HG03280 (cell line): ENCODE measurements around the gene RAB11FIP4.
"Not testable (repeated sequence)": the region's sequence is repeated elsewhere in the genome, so short reads cannot be mapped to it uniquely, and the experiment has no call there.

Experiments
- ATAC-seq: cut with Tn5 transposase; IDR thresholded peaks from one replicate; pipeline ENCODE4 v1.9.1; 2021; ENCODE audit warnings: mild to moderate bottlenecking, moderate library complexity; ENCODE audit not compliant: unreplicated experiment

The RAB11FIP4 gene

GRCh38 chr17:31391496-31391949 lies at the start of gene RAB11FIP4:
Gene RAB11FIP4 (plus strand): TSS chr17:31391675. CDS start chr17:31391853, 178 bp downstream.
- no peak for ATAC-seq

GRCh38 chr17:31345191-31345747 lies 46.2 kb upstream of the RAB11FIP4 start:
- not testable (repeated sequence) for ATAC-seq

GRCh38 chr17:31349454-31349853 lies 42.0 kb upstream of the RAB11FIP4 start:
- ATAC-seq: no peak

- ATAC-seq: no peak
Measured at GRCh38 chr17:31355935-31356334, 35.5 kb upstream of the RAB11FIP4 start.

DNA sequence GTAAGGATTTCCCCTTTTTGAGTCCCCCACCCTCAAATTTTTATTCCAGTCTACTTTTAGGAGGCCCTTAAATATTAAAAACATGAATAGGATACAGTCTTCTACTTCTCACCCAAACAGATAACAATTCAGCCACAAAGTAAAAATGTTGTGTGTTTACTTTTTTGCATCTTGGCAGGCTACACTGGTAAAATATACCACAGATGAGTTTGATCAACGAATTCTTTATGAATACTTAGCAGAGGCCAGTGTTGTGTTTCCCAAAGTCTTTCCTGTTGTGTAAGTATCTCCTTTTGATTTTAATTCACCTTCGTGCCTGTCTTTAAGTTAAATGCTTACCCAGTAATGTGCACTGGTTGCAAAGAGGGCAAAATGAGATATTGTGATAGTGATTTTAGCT lies 34.4 kb upstream of the RAB11FIP4 start:
- no peak for ATAC-seq

GRCh38 chr17:31357839-31358394 lies 33.6 kb upstream of the RAB11FIP4 start:
- ATAC-seq: no peak

DNA sequence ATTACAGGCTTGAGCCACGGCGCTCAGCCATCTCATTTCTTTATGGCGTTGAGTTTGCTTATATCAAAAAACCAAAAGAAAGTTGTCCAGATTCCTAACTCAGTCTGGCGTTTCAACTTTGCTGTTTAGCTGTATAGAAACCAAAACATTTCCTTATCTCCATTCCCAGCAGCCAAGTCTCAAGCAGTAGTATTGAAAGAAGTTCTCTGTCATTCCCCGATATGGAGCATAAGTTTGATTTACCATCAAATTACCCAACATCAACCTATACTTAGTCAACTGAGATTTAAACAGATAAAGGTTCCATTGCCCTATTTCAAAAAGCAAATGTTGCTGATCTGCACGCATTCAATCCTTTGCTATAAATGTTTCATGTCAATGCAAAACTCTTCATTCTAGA lies 27.5 kb upstream of the RAB11FIP4 start:
- no peak for ATAC-seq

GRCh38 chr17:31366088-31366487 lies 25.4 kb upstream of the RAB11FIP4 start:
- ATAC-seq: no peak

DNA sequence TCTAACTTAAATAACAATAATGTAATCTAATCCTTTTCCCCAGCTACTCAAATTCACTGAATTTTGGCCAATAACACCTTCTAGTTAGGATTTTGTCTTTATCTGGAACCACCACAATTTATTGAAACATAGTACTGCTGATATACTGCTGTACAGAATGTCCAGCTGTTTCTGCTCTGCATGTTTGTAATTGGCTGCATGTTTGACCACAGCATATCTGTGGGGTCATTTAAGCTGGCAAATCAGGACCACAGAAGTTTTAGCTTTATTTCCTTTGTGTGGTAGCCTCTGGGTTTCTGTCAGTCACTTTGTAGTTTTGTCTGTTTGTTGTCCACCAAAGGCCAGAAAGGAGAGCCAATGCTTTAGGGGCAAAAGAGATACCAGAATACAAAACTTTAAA lies 22.2 kb upstream of the RAB11FIP4 start:
- ATAC-seq: no peak

GRCh38 chr17:31371511-31372097 lies 19.9 kb upstream of the RAB11FIP4 start:
- no peak for ATAC-seq

GRCh38 chr17:31373150-31374093 lies 18.1 kb upstream of the RAB11FIP4 start:
- ATAC-seq: no peak

DNA sequence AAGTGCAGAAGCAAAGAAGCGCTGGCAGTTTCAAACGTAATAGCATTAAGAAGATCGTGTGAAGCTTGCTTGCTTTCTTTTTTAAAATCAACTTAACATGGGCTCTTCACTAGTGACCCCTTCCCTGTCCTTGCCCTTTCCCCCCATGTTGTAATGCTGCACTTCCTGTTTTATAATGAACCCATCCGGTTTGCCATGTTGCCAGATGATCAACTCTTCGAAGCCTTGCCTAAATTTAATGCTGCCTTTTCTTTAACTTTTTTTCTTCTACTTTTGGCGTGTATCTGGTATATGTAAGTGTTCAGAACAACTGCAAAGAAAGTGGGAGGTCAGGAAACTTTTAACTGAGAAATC lies 17.4 kb upstream of the RAB11FIP4 start:
- no peak for ATAC-seq

DNA sequence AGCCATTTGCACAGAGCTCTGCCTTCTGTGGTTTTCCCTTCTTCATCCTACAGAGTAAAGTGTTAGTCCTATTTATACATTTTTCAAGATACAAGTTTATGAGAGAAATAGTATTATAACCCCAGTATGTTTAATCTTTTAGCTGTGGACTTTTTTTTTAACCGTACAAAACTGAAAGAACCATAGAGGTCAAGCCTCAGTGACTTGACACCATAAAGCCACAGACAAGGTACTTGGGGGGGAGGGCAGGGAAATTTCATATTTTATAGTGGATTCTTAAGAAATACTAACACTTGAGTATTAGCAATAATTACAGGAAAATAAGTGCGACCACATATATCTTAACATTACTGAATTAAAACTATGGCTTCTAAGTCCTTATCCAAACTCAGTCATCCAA lies 17.0 kb upstream of the RAB11FIP4 start:
- ATAC-seq: no peak

GRCh38 chr17:31378638-31379037 lies 12.8 kb upstream of the RAB11FIP4 start:
- no peak for ATAC-seq

DNA sequence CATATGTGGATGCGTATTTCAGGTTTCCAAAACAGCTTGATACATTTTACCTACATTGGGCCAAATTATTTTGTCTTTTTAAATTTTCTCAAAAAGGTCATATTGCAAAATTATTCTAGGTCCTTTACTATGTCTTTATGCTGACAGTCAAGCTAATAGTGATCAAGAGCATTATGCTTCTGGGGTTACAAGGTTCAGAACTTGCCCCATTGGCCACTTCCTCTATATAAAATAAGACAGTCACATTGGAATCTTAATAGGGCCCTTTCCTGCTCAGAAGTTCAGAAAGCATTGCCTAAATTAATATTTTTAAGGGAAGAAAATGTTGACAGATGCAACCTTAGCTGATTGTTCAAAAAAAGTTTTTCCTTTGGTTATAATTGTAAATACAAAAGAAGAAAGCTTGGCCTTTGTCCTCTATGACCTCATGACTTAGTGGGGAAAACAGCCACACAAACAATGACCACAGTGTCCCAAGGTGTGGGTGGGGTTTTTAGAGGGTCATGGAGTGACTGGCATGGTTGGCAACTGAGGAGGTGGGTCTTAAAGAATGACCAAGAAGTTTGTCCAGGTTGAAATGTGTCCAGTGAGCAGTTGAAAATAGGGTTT lies 11.8 kb upstream of the RAB11FIP4 start:
- ATAC-seq: no peak

- no peak for ATAC-seq
Measured at GRCh38 chr17:31381165-31381668, 10.3 kb upstream of the RAB11FIP4 start.

DNA sequence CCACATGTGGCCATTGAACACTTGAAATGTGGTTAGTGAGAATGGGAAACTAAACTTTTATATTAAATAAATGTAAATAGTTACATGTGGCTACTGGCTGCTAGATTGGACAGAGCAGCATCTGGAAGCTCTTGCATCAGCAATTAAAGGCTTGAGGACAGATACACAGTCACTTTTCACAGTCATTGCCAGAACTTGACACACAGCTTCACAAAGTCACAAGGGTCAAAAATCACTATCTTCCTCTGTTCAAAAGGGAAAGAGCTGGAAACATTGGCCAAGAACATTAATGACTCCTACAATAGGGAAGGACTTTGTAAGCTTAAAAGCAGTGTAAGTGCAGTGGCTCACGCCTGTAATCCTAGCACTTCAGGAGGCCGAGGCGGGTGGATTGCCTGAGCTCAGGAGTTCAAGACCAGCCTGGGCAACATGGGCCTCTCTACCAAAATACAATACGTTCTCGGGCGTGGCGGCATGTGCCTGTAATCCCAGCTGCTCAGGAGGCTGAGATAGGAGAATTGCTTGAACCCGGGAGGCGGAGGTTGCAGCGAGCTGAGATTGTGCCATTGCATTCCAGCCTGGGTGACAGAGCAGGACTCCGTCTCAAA lies 8.7 kb upstream of the RAB11FIP4 start:
- ATAC-seq: not testable (repeated sequence)

DNA sequence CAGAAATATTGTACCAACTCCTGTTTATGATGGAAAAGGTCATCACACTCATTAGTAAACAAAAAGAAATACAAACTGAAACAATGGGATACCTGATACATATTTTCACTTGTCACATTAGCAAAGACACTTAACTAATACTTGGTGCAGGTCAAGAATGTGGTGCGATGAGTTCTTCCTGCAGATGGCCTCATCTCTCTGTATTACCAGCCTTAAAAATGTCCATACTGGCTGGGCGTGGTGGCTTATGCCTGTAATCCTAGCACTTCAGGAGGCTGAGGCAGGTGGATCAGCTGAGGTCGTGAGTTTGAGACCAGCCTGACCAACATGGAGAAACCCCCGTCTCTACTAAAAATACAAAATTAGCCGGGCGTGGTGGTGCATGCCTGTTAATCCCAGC lies 8.0 kb upstream of the RAB11FIP4 start:
- ATAC-seq: not testable (repeated sequence)

- no peak for ATAC-seq
Measured at GRCh38 chr17:31385428-31386285, 5.8 kb upstream of the RAB11FIP4 start.
